ENCODE measurements around the gene ARRB2. TPM values are rescaled to one million over a fixed set of nuclear protein-coding genes. Genes with fewer than 3 reads are reported as not detected.

ARRB2 gene
- polyA plus RNA-seq, 2 of the 4 experiments (the other 2 are of a cell fraction) = 61.0 to 73.1 TPM

DNA sequence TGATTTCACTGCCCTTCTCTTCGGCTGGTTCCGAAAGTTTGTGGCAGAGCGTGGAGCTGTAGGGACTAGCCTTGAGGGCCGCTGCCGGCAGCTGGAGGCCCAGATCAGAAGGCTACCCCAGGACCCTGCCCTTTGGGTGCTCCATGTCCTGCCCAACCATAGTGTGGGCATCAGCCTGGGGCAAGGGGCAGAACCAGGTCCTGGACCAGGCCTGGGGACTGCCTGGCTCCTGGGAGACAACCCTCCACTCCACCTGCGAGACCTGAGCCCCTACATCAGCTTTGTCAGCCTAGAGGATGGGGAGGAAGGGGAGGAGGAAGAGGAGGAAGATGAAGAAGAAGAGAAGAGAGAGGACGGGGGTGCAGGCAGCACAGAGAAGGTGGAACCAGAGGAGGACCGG, 30.2 kb downstream of the ARRB2 start:
- WGBS (ENCODE audit: missing lambda C conversion rate) = 93% methylated on average over 8 of the region's 8 CpGs
- ChIA-PET CTCF (interaction anchor here (0.7 to 4.6 kb wide), 3 partner anchors 31 to 48 kb away, joined by 3 to 42 read pairs (median 10); partner anchors contain the start of genes ARRB2 and GLTPD2), POLR2A (no interaction called here)
- TF ChIP-seq EP300 (IDR thresholded peaks at IDR 0.05) (no peak), HDAC2 (IDR thresholded peaks at IDR 0.05) (no peak), NFE2L2 (conservative IDR thresholded peaks at IDR 0.05; ENCODE audit: low read length) (no peak), ESRRA (IDR thresholded peaks at IDR 0.05; ENCODE audit: borderline replicate concordance, low read length) (no peak)
- TF ChIP-seq, protein P1, sequence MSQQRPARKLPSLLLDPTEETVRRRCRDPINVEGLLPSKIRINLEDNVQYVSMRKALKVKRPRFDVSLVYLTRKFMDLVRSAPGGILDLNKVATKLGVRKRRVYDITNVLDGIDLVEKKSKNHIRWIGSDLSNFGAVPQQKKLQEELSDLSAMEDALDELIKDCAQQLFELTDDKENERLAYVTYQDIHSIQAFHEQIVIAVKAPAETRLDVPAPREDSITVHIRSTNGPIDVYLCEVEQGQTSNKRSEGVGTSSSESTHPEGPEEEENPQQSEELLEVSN (IDR thresholded peaks at IDR 0.05; ENCODE audit: borderline replicate concordance, low read depth) = no peak
- ATAC-seq (peak in 1 of 2 experiments; percentile 7; a peak in 3 of 6 replicates), DNase-seq (ENCODE audit: low read depth in 1 of 2, low spot score in 1 of 2) (no peak), FAIRE-seq (no peak)
- Histone ChIP-seq H3K4me3 (no peak overlapping the region), H3K27ac (no peak overlapping the region), H3K4me2 (no peak overlapping the region), H3K4me1 (peaks cover 9% of the 10 kb centered on the region), H3K9me3 (no peaks in the 10 kb centered on the region)

DNA sequence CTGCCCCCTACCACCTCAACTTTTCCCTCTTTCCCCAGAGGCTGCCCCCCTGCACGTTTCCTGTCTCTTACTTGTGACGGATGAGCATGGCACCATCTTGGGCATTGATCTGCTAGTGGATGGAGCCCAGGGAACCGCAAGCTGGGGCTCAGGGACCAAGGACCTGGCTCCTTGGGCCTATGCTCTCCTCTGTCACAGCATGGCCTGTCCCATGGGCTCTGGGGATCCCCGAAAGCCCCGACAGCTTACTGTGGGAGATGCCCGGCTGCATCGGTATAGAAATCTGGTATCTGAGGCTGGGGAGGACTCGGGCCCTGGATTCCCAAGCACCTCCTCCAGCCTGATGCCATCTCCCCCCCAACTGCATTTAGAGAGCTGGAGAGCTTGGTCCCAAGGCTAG, 31.1 kb downstream of the ARRB2 start:
- POLR2A ChIA-PET = no interaction called here
- FAIRE-seq = no peak

DNA sequence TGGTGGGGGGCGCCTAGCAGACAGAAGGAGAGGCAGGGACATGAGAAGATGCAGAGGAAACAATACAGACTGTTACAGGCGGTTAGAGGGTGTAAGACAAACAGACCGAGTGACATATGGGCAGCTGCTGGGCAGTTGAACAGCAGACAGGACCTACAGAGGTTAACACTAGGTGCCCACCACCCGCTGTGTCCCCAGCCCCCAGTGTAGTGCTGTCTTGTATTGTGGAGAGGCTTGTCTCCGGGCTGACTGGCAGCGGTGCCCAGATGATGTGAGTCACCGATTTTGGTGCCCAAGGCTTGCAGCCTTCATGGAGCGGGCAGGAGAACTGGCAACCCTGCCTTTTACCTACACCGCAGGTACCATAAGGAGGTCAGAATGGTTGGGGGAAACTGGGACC, 31.7 kb downstream of the ARRB2 start:
- WGBS (ENCODE audit: missing lambda C conversion rate) = 64% methylated on average over 9 of the region's 9 CpGs
- CTCF ChIA-PET = interaction anchor here (1.6 to 4.6 kb wide), 5 partner anchors 10 to 139 kb away, joined by 6 to 42 read pairs (median 10); partner anchors contain the start of genes ARRB2 and GLTPD2
- DNase-seq (ENCODE audit: low read depth in 1 of 2, low spot score in 1 of 2) (no peak), FAIRE-seq (no peak), ATAC-seq (no peak)
- POLR2A ChIA-PET = no interaction called here
- H3K4me1 ChIP-seq = peaks cover 9% of the 10 kb centered on the region
- no peak overlapping the region for H3K4me3 ChIP-seq
- H3K4me2 ChIP-seq = no peak overlapping the region
- no peak overlapping the region for H3K27ac ChIP-seq
- H3K9me3 ChIP-seq = no peaks in the 10 kb centered on the region
- TF ChIP-seq EHF (CRISPR knock-in tag; IDR thresholded peaks at IDR 0.05) = no peak
- TF ChIP-seq, protein P1 (IDR thresholded peaks at IDR 0.05; ENCODE audit: borderline replicate concordance, low read depth) = no peak
- TF ChIP-seq BHLHE40 (IDR thresholded peaks at IDR 0.05; ENCODE audit: low read depth, low read length) = no peak
- TF ChIP-seq NPAS2 (CRISPR knock-in tag; IDR thresholded peaks at IDR 0.05; ENCODE audit: borderline replicate concordance) = no peak
- no peak for TF ChIP-seq RNF2 (IDR thresholded peaks at IDR 0.05; ENCODE audit: borderline replicate concordance, low read depth)
- TF ChIP-seq HOXB5 (CRISPR knock-in tag; IDR thresholded peaks at IDR 0.05) = no peak
- TF ChIP-seq, protein P2, sequence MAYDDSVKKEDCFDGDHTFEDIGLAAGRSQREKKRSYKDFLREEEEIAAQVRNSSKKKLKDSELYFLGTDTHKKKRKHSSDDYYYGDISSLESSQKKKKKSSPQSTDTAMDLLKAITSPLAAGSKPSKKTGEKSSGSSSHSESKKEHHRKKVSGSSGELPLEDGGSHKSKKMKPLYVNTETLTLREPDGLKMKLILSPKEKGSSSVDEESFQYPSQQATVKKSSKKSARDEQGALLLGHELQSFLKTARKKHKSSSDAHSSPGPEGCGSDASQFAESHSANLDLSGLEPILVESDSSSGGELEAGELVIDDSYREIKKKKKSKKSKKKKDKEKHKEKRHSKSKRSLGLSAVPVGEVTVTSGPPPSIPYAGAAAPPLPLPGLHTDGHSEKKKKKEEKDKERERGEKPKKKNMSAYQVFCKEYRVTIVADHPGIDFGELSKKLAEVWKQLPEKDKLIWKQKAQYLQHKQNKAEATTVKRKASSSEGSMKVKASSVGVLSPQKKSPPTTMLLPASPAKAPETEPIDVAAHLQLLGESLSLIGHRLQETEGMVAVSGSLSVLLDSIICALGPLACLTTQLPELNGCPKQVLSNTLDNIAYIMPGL (CRISPR knock-in tag; IDR thresholded peaks at IDR 0.05; ENCODE audit: borderline replicate concordance) = no peak
- no peak for TF ChIP-seq MYC (IDR thresholded peaks at IDR 0.05; ENCODE audit: borderline replicate concordance, low read length)
- no peak for TF ChIP-seq NR3C1 (IDR thresholded peaks at IDR 0.05)
- no peak for TF ChIP-seq CBX2 (IDR thresholded peaks at IDR 0.05; ENCODE audit: borderline replicate concordance, low read depth)
- no peak for TF ChIP-seq RARB (CRISPR knock-in tag; IDR thresholded peaks at IDR 0.05)
- TF ChIP-seq JUNB (IDR thresholded peaks at IDR 0.05) = no peak
- TF ChIP-seq ZFP36 (IDR thresholded peaks at IDR 0.05; ENCODE audit: borderline replicate concordance, partially characterized antibody) = no peak
- no peak for TF ChIP-seq CHD4 (IDR thresholded peaks at IDR 0.05; ENCODE audit: borderline replicate concordance)
- TF ChIP-seq, protein P3, sequence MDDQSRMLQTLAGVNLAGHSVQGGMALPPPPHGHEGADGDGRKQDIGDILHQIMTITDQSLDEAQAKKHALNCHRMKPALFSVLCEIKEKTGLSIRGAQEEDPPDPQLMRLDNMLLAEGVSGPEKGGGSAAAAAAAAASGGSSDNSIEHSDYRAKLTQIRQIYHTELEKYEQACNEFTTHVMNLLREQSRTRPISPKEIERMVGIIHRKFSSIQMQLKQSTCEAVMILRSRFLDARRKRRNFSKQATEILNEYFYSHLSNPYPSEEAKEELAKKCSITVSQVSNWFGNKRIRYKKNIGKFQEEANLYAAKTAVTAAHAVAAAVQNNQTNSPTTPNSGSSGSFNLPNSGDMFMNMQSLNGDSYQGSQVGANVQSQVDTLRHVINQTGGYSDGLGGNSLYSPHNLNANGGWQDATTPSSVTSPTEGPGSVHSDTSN (IDR thresholded peaks at IDR 0.05) = no peak
- TF ChIP-seq RFX5 (IDR thresholded peaks at IDR 0.05) = no peak
- no peak for TF ChIP-seq CBX8 (IDR thresholded peaks at IDR 0.05)

More for the DNA sequence above, 31.1 kb downstream of the ARRB2 start:
- TF ChIP-seq, protein P4, sequence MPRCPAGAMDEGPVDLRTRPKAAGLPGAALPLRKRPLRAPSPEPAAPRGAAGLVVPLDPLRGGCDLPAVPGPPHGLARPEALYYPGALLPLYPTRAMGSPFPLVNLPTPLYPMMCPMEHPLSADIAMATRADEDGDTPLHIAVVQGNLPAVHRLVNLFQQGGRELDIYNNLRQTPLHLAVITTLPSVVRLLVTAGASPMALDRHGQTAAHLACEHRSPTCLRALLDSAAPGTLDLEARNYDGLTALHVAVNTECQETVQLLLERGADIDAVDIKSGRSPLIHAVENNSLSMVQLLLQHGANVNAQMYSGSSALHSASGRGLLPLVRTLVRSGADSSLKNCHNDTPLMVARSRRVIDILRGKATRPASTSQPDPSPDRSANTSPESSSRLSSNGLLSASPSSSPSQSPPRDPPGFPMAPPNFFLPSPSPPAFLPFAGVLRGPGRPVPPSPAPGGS (IDR thresholded peaks at IDR 0.05) = no peak
- TF ChIP-seq TP53 (CRISPR knock-in tag; IDR thresholded peaks at IDR 0.05) = no peak
- TF ChIP-seq, protein P5, sequence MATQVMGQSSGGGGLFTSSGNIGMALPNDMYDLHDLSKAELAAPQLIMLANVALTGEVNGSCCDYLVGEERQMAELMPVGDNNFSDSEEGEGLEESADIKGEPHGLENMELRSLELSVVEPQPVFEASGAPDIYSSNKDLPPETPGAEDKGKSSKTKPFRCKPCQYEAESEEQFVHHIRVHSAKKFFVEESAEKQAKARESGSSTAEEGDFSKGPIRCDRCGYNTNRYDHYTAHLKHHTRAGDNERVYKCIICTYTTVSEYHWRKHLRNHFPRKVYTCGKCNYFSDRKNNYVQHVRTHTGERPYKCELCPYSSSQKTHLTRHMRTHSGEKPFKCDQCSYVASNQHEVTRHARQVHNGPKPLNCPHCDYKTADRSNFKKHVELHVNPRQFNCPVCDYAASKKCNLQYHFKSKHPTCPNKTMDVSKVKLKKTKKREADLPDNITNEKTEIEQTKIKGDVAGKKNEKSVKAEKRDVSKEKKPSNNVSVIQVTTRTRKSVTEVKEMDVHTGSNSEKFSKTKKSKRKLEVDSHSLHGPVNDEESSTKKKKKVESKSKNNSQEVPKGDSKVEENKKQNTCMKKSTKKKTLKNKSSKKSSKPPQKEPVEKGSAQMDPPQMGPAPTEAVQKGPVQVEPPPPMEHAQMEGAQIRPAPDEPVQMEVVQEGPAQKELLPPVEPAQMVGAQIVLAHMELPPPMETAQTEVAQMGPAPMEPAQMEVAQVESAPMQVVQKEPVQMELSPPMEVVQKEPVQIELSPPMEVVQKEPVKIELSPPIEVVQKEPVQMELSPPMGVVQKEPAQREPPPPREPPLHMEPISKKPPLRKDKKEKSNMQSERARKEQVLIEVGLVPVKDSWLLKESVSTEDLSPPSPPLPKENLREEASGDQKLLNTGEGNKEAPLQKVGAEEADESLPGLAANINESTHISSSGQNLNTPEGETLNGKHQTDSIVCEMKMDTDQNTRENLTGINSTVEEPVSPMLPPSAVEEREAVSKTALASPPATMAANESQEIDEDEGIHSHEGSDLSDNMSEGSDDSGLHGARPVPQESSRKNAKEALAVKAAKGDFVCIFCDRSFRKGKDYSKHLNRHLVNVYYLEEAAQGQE (IDR thresholded peaks at IDR 0.05) = no peak
- DNase-seq (ENCODE audit: low read depth in 1 of 2, low spot score in 1 of 2) (no peak), ATAC-seq (no peak)
- no peak overlapping the region for H3K4me3 ChIP-seq
- H3K9me3 ChIP-seq = no peaks in the 10 kb centered on the region
- CTCF ChIA-PET = interaction anchor here (1.7 to 4.6 kb wide), 4 partner anchors 9 to 140 kb away, joined by 9 to 42 read pairs (median 12); partner anchors contain the start of genes ARRB2 and GLTPD2
- WGBS (ENCODE audit: missing lambda C conversion rate) = 89% methylated on average over 8 of the region's 8 CpGs
- peaks cover 9% of the 10 kb centered on the region for H3K4me1 ChIP-seq
- H3K4me2 ChIP-seq = no peak overlapping the region
- no peak overlapping the region for H3K27ac ChIP-seq
